GM18907 (cell line): ENCODE data around the gene APOB.

Source experiments
- ATAC-seq: cut with Tn5 transposase; IDR thresholded peaks from one replicate; pipeline ENCODE4 v1.9.1; 2021; ENCODE audit warnings: mild to moderate bottlenecking, moderate library complexity; ENCODE audit not compliant: unreplicated experiment

APOB gene

GRCh38 chr2:20986024-20986939 is 57.6 kb downstream of the APOB start:
- no peak for ATAC-seq

- ATAC-seq: no peak
These were observed 58.8 kb downstream of the APOB start for GRCh38 chr2:20985062-20985461.

GRCh38 chr2:20984408-20984807 is 59.5 kb downstream of the APOB start:
- no peak for ATAC-seq

GRCh38 chr2:20983844-20984243 is 60.0 kb downstream of the APOB start:
- no peak for ATAC-seq

- ATAC-seq: no peak
These were observed 61.0 kb downstream of the APOB start for GRCh38 chr2:20982861-20983260.

GRCh38 chr2:20977520-20978180 is 66.2 kb downstream of the APOB start:
- no peak for ATAC-seq

- no peak for ATAC-seq
These were observed 67.3 kb downstream of the APOB start for GRCh38 chr2:20976527-20976926.

- no peak for ATAC-seq
These were observed 70.9 kb downstream of the APOB start for GRCh38 chr2:20972792-20973565.

GRCh38 chr2:20972110-20972509 is 71.8 kb downstream of the APOB start:
- ATAC-seq: no peak

- no peak for ATAC-seq
These were observed 73.8 kb downstream of the APOB start for GRCh38 chr2:20970068-20970467.

GRCh38 chr2:20966061-20966595 is 77.7 kb downstream of the APOB start:
- no peak for ATAC-seq

GRCh38 chr2:20965221-20965620 is 78.7 kb downstream of the APOB start:
- no peak for ATAC-seq

- ATAC-seq: no peak
These were observed 80.0 kb downstream of the APOB start for GRCh38 chr2:20963867-20964266.

- peak; percentile 85 for ATAC-seq
These were observed 80.8 kb downstream of the APOB start for GRCh38 chr2:20962939-20963557.

GRCh38 chr2:20961858-20962257 is 82.0 kb downstream of the APOB start:
- ATAC-seq: no peak

GRCh38 chr2:20960003-20960402 is 83.9 kb downstream of the APOB start:
- no peak for ATAC-seq

GRCh38 chr2:20959252-20959651 is 84.6 kb downstream of the APOB start:
- no peak for ATAC-seq

GRCh38 chr2:20957788-20958525 is 85.9 kb downstream of the APOB start:
- no peak for ATAC-seq

GRCh38 chr2:20955277-20956026 is 88.4 kb downstream of the APOB start:
- no peak for ATAC-seq
